GM23338 (cell line): Measurements from ENCODE around the gene PDE10A. TPM values are rescaled to one million over a fixed set of nuclear protein-coding genes. Genes with fewer than 3 reads are reported as not detected.

ENCODE experiments used
- ATAC-seq: fragments of 200-7000 bp; cut with Tn5 transposase; 3 replicates; pipeline ENCODE4 v1.9.1; 2020
- DNase-seq: peaks from one replicate; pipeline ENCODE4 v3.0.0-alpha.2; 2015; ENCODE audit warnings: low spot score
- H2AFZ ChIP-seq: fragments of 200-600 bp; sonication (generic); 2 replicates; pipeline ENCODE4 v1.8.0; 2016; ENCODE audit warnings: antibody characterized with exemption, mild to moderate bottlenecking, moderate library complexity
- H3F3A ChIP-seq: fragments of 200-600 bp; sonication (generic); replicated peaks from 2 replicates; pipeline ENCODE4 v1.8.0; 2017; ENCODE audit warnings: antibody characterized with exemption, mixed run types, low read depth
- H3K27ac ChIP-seq: fragments of 200-600 bp; sonication (generic); 2 replicates; pipeline ENCODE4 v1.6.1; 2016; ENCODE audit warnings: low read depth
- H3K27me3 ChIP-seq: fragments of 200-600 bp; sonication (generic); 2 replicates; pipeline ENCODE4 v1.8.0; 2016; ENCODE audit warnings: mild to moderate bottlenecking, mixed run types, moderate library complexity; ENCODE audit not compliant: insufficient read depth
- H3K36me3 ChIP-seq: fragments of 200-600 bp; sonication (generic); 2 replicates; pipeline ENCODE4 v1.8.0; 2016; ENCODE audit warnings: mild to moderate bottlenecking; ENCODE audit not compliant: insufficient read depth
- H3K4me1 ChIP-seq: fragments of 200-600 bp; sonication (generic); 2 replicates; pipeline ENCODE4 v1.8.0; 2016; ENCODE audit warnings: mild to moderate bottlenecking, moderate library complexity; ENCODE audit not compliant: insufficient read depth
- H3K4me2 ChIP-seq: fragments of 200-600 bp; sonication (generic); 2 replicates; pipeline ENCODE4 v1.7.1; 2017; ENCODE audit warnings: mixed run types
- H3K4me3 ChIP-seq: fragments of 200-600 bp; sonication (generic); 2 replicates; pipeline ENCODE4 v1.6.1; 2016; ENCODE audit warnings: mixed run types
- H3K79me2 ChIP-seq: fragments of 200-600 bp; sonication (generic); replicated peaks from 2 replicates; pipeline ENCODE4 v1.8.0; 2017; ENCODE audit warnings: mild to moderate bottlenecking; ENCODE audit not compliant: insufficient read depth
- H3K9me2 ChIP-seq: fragments of 200-600 bp; sonication (generic); 2 replicates; pipeline ENCODE4 v1.8.0; 2017; ENCODE audit not compliant: insufficient read depth
- H4K20me1 ChIP-seq: fragments of 200-600 bp; sonication (generic); replicated peaks from 2 replicates; pipeline ENCODE4 v1.8.0; 2017; ENCODE audit warnings: mild to moderate bottlenecking; ENCODE audit not compliant: insufficient read depth
- H3K27ac Mint-ChIP-seq: 2 replicates; pipeline ENCODE4 v1.8.0; 2020; ENCODE audit warnings: inconsistent platforms, mild to moderate bottlenecking, moderate library complexity, mixed read lengths
- H3K27me3 Mint-ChIP-seq: 3 replicates; pipeline ENCODE4 v1.8.0; 2022; ENCODE audit warnings: low read depth, mild to moderate bottlenecking, moderate library complexity, mixed read lengths, inconsistent platforms; ENCODE audit not compliant: insufficient read depth, poor library complexity
- H3K36me3 Mint-ChIP-seq: 3 replicates; pipeline ENCODE4 v1.8.0; 2021; ENCODE audit warnings: low read depth, mild to moderate bottlenecking, inconsistent platforms, moderate library complexity, mixed read lengths
- H3K4me1 Mint-ChIP-seq: 3 replicates; pipeline ENCODE4 v1.8.0; 2020; ENCODE audit warnings: mild to moderate bottlenecking, inconsistent platforms, mixed read lengths
- H3K4me3 Mint-ChIP-seq: 3 replicates; pipeline ENCODE4 v1.8.0; 2021; ENCODE audit warnings: moderate library complexity, mild to moderate bottlenecking, inconsistent platforms, mixed read lengths
- H3K9me3 Mint-ChIP-seq: 3 replicates; pipeline ENCODE4 v1.8.0; 2020; ENCODE audit warnings: moderate library complexity, mild to moderate bottlenecking, inconsistent platforms, mixed read lengths
- CREB1 ChIP-seq: fragments of 250-450 bp; sonication (Bioruptor Pico); IDR thresholded peaks from 2 replicates; pipeline ENCODE4 v1.5.0; 2020; ENCODE audit warnings: low read depth, mild to moderate bottlenecking, moderate library complexity
- ETS1 ChIP-seq: IDR thresholded peaks from 2 replicates; pipeline ENCODE4 v1.6.1; 2016; ENCODE audit warnings: antibody characterized with exemption
- EZH2 ChIP-seq: fragments of 200-600 bp; sonication (generic); IDR thresholded peaks from one replicate; pipeline ENCODE4 v1.8.0; 2017; ENCODE audit warnings: antibody characterized with exemption, mild to moderate bottlenecking, low read depth; ENCODE audit not compliant: unreplicated experiment
- EZH2phosphoT487 ChIP-seq: fragments of 200-600 bp; sonication (generic); IDR thresholded peaks from one replicate; pipeline ENCODE4 v1.8.1; 2018; ENCODE audit warnings: antibody characterized with exemption; ENCODE audit not compliant: unreplicated experiment
- JUNB ChIP-seq: IDR thresholded peaks from one replicate; pipeline ENCODE4 v1.6.1; 2016; ENCODE audit warnings: antibody characterized with exemption; ENCODE audit not compliant: unreplicated experiment
- NANOG ChIP-seq: IDR thresholded peaks from 2 replicates; pipeline ENCODE4 v1.6.1; 2016; ENCODE audit warnings: antibody characterized with exemption, borderline replicate concordance
- POLR2AphosphoS5 ChIP-seq: IDR thresholded peaks from 2 replicates; pipeline ENCODE4 v1.6.1; 2016; ENCODE audit warnings: antibody characterized with exemption, low read depth
- REST ChIP-seq: IDR thresholded peaks from one replicate; pipeline ENCODE4 v1.6.1; 2018; ENCODE audit warnings: antibody characterized with exemption; ENCODE audit not compliant: unreplicated experiment
- STAT1 ChIP-seq: IDR thresholded peaks from one replicate; pipeline ENCODE4 v1.6.1; 2016; ENCODE audit warnings: antibody characterized with exemption; ENCODE audit not compliant: unreplicated experiment
- ZNF114 ChIP-seq: fragments of 250-450 bp; sonication (Bioruptor Pico); IDR thresholded peaks from 2 replicates; pipeline ENCODE4 v1.5.0; 2020; ENCODE audit warnings: mild to moderate bottlenecking, moderate library complexity
- ZNF331 ChIP-seq: fragments of 250-450 bp; sonication (Bioruptor Pico); IDR thresholded peaks from 2 replicates; pipeline ENCODE4 v1.5.0; 2020; ENCODE audit warnings: low read depth, mild to moderate bottlenecking, moderate library complexity
- ZNF462 ChIP-seq: fragments of 250-450 bp; sonication (Bioruptor Pico); IDR thresholded peaks from 2 replicates; pipeline ENCODE4 v1.5.0; 2020; ENCODE audit warnings: mild to moderate bottlenecking, moderate library complexity
- polyA plus RNA-seq: library from polyadenylated mRNA; unstranded; fragments of >200 nt; fragmentation: Nextera tagmentation; extraction: Ambion mirVana; gene quantifications from 2 replicates; pipeline ENCODE4 v1.2.1, GENCODE V29; 2016
- total RNA-seq: library from RNA; depleted of rRNA; stranded (reverse); fragments of >200 nt; shearing (Covaris generic); gene quantifications from 2 replicates; pipeline ENCODE4 v1.2.3, GENCODE V29; 2014
- TF ChIP-seq, protein P1 (sequence below), 2 experiments: fragments of 200-600 bp in 1 of 2; sonication (generic) in 1 of 2; conservative IDR thresholded peaks; 2 replicates each; pipeline versions ENCODE4 v1.5.1 to v1.6.1; 2016 to 2017; ENCODE audit warnings: antibody characterized with exemption in 2 of 2, low read depth in 2 of 2, mild to moderate bottlenecking in 2 of 2, moderate library complexity in 1 of 2

The PDE10A gene
- total and polyA plus RNA-seq, 2 experiments from 2014 or later = 0.50 to 3.9 TPM

GRCh38 chr6:165599596-165600487 lies 63.2 kb downstream of the PDE10A start:
- peaks cover 3% of the 10 kb centered on the region for H3K27me3 Mint-ChIP-seq
- Histone ChIP-seq H3K4me1 (peaks cover 7% of the 10 kb centered on the region), H3F3A (no peaks in the 10 kb centered on the region), H3K9me2 (peaks cover 10% of the 10 kb centered on the region; the same call in 1 of the 2 replicates), H3K36me3 (no peaks in the 10 kb centered on the region), H2AFZ (no peak overlapping the region; the same call in 1 of the 2 replicates), H4K20me1 (no peaks in the 10 kb centered on the region), H3K79me2 (no peaks in the 10 kb centered on the region), H3K27ac (no peak overlapping the region), H3K27me3 (no peaks in the 10 kb centered on the region), H3K4me2 (0 out of 2 replicates have a peak overlapping the region, but pooled peaks have one; percentile 5), H3K4me3 (no peak overlapping the region)
- no peak overlapping the region for H3K4me3 Mint-ChIP-seq
- ATAC-seq (peak; percentile 42; the same call in 2 of the 3 replicates), DNase-seq (no peak)
- TF ChIP-seq ZNF462 (CRISPR knock-in tag) (no peak), REST (no peak), ZNF331 (CRISPR knock-in tag) (no peak), ETS1 (no peak), EZH2phosphoT487 (no peak), POLR2AphosphoS5 (no peak), NANOG (no peak), JUNB (no peak), ZNF114 (CRISPR knock-in tag) (no peak), EZH2 (no peak), CREB1 (CRISPR knock-in tag) (no peak), STAT1 (no peak)
- TF ChIP-seq, protein P1, sequence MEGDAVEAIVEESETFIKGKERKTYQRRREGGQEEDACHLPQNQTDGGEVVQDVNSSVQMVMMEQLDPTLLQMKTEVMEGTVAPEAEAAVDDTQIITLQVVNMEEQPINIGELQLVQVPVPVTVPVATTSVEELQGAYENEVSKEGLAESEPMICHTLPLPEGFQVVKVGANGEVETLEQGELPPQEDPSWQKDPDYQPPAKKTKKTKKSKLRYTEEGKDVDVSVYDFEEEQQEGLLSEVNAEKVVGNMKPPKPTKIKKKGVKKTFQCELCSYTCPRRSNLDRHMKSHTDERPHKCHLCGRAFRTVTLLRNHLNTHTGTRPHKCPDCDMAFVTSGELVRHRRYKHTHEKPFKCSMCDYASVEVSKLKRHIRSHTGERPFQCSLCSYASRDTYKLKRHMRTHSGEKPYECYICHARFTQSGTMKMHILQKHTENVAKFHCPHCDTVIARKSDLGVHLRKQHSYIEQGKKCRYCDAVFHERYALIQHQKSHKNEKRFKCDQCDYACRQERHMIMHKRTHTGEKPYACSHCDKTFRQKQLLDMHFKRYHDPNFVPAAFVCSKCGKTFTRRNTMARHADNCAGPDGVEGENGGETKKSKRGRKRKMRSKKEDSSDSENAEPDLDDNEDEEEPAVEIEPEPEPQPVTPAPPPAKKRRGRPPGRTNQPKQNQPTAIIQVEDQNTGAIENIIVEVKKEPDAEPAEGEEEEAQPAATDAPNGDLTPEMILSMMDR (conservative IDR thresholded peaks at IDR 0.05; ENCODE audit: low read depth in 2 of 2) = no peak
- H3K9me3 Mint-ChIP-seq = peaks cover 3% of the 10 kb centered on the region; the same call in 2 of the 3 replicates
- H3K4me1 Mint-ChIP-seq = peaks cover 20% of the 10 kb centered on the region
- H3K27ac Mint-ChIP-seq = peak overlapping the region; percentile 23; the same call in 1 of the 2 replicates
- no peaks in the 10 kb centered on the region for H3K36me3 Mint-ChIP-seq
